ENCODE results near the gene RAP1B. TPM values are rescaled to one million over a fixed set of nuclear protein-coding genes. Genes with fewer than 3 reads are reported as not detected.

RAP1B gene
- polyA plus RNA-seq, 1 experiment = 278 TPM

GRCh38 chr12:68608191-68608590 is 2.5 kb upstream of the RAP1B start:
- no peak overlapping the region for H3K27ac ChIP-seq (ENCODE audit: low read depth, low read length)
- DNase-seq (ENCODE audit: low read depth, low spot score) = no peak
- H3K27me3 ChIP-seq (ENCODE audit: control insufficient read depth, insufficient read depth, low read length) = no peaks in the 10 kb centered on the region
- peaks cover 3% of the 10 kb centered on the region; the same call in 1 of the 2 replicates for H3K9me3 ChIP-seq (ENCODE audit: control insufficient read depth, insufficient read depth, low read length)
- no peak overlapping the region for H3K4me3 ChIP-seq (ENCODE audit: low read depth, low read length)
- CTCF ChIA-PET = interaction anchor here (1.9 kb wide), 1 partner anchor 385 kb away, joined by 5 read pairs; no protein-coding TSS in a partner anchor
- no peak for TF ChIP-seq CTCF (IDR thresholded peaks at IDR 0.05; ENCODE audit: low read depth, low read length)
- POLR2A ChIA-PET = no interaction called here

GRCh38 chr12:68609998-68610369 is 715 bp upstream of the RAP1B start:
- no peak for TF ChIP-seq CTCF (IDR thresholded peaks at IDR 0.05; ENCODE audit: low read depth, low read length)
- Histone ChIP-seq H3K27ac (ENCODE audit: low read depth, low read length) (peak overlapping the region; percentile 95), H3K4me3 (ENCODE audit: low read depth, low read length) (peak overlapping the region; percentile 67), H3K27me3 (ENCODE audit: control insufficient read depth, insufficient read depth, low read length) (no peaks in the 10 kb centered on the region), H3K9me3 (ENCODE audit: control insufficient read depth, insufficient read depth, low read length) (peaks cover 3% of the 10 kb centered on the region; the same call in 1 of the 2 replicates)
- ChIA-PET CTCF (interaction anchor here (1.1 to 2.1 kb wide), 3 partner anchors 67 to 387 kb away, joined by 3 to 8 read pairs (median 3); no protein-coding TSS in a partner anchor), POLR2A (interaction anchor here (0.5 to 1.7 kb wide), 9 partner anchors 8 to 245 kb away, joined by 3 to 9 read pairs (median 4); no protein-coding TSS in a partner anchor)
- no peak for DNase-seq (ENCODE audit: low read depth, low spot score)

- DNase-seq (ENCODE audit: low read depth, low spot score) = no peak
- Histone ChIP-seq H3K9me3 (ENCODE audit: control insufficient read depth, insufficient read depth, low read length) (peaks cover 3% of the 10 kb centered on the region; the same call in 1 of the 2 replicates), H3K27me3 (ENCODE audit: control insufficient read depth, insufficient read depth, low read length) (no peaks in the 10 kb centered on the region), H3K4me3 (ENCODE audit: low read depth, low read length) (peak overlapping the region; percentile 86), H3K27ac (ENCODE audit: low read depth, low read length) (peak overlapping the region; percentile 88)
- ChIA-PET CTCF (interaction anchor here (0.7 to 2.1 kb wide), 5 partner anchors 52 to 388 kb away, joined by 3 to 8 read pairs (median 3); no protein-coding TSS in a partner anchor), POLR2A (interaction anchor here (0.6 to 1.7 kb wide), 7 partner anchors 10 to 246 kb away, joined by 3 to 9 read pairs (median 5); partner anchors contain the start of gene MDM2)
- TF ChIP-seq CTCF (IDR thresholded peaks at IDR 0.05; ENCODE audit: low read depth, low read length) = no peak
Measured at GRCh38 chr12:68611094-68611805, 551 bp downstream of the RAP1B start.

GRCh38 chr12:68611806-68612160 is 1.1 kb downstream of the RAP1B start:
- no peak for TF ChIP-seq CTCF (IDR thresholded peaks at IDR 0.05; ENCODE audit: low read depth, low read length)
- ChIA-PET POLR2A (interaction anchor here (1.7 kb wide), 1 partner anchor 10 kb away, joined by 6 read pairs; no protein-coding TSS in a partner anchor), CTCF (interaction anchor here (0.7 to 1.4 kb wide), 2 partner anchors 53 to 275 kb away, joined by 3 to 6 read pairs; no protein-coding TSS in a partner anchor)
- Histone ChIP-seq H3K4me3 (ENCODE audit: low read depth, low read length) (peak overlapping the region; percentile 86), H3K27me3 (ENCODE audit: control insufficient read depth, insufficient read depth, low read length) (no peaks in the 10 kb centered on the region), H3K9me3 (ENCODE audit: control insufficient read depth, insufficient read depth, low read length) (peaks cover 3% of the 10 kb centered on the region; the same call in 1 of the 2 replicates), H3K27ac (ENCODE audit: low read depth, low read length) (peak overlapping the region; percentile 88)
- DNase-seq (ENCODE audit: low read depth, low spot score) = no peak

- DNase-seq (ENCODE audit: low read depth, low spot score) = no peak
- CTCF ChIA-PET = no interaction called here
- Histone ChIP-seq H3K27ac (ENCODE audit: low read depth, low read length) (no peak overlapping the region), H3K9me3 (ENCODE audit: control insufficient read depth, insufficient read depth, low read length) (peaks cover 3% of the 10 kb centered on the region; the same call in 1 of the 2 replicates), H3K4me3 (ENCODE audit: low read depth, low read length) (peak overlapping the region; percentile 86), H3K27me3 (ENCODE audit: control insufficient read depth, insufficient read depth, low read length) (no peaks in the 10 kb centered on the region)
- TF ChIP-seq CTCF (IDR thresholded peaks at IDR 0.05; ENCODE audit: low read depth, low read length) = no peak
- POLR2A ChIA-PET = no interaction called here
Measured at GRCh38 chr12:68612202-68612601, 1.5 kb downstream of the RAP1B start.

All from AG04450 (cell line).